HG03103 (cell line): ENCODE data around the gene EZR.

ENCODE experiments used
- ATAC-seq: cut with Tn5 transposase; IDR thresholded peaks from one replicate; pipeline ENCODE4 v1.9.1; 2021; ENCODE audit warnings: low read depth; ENCODE audit not compliant: unreplicated experiment

Gene EZR

DNA sequence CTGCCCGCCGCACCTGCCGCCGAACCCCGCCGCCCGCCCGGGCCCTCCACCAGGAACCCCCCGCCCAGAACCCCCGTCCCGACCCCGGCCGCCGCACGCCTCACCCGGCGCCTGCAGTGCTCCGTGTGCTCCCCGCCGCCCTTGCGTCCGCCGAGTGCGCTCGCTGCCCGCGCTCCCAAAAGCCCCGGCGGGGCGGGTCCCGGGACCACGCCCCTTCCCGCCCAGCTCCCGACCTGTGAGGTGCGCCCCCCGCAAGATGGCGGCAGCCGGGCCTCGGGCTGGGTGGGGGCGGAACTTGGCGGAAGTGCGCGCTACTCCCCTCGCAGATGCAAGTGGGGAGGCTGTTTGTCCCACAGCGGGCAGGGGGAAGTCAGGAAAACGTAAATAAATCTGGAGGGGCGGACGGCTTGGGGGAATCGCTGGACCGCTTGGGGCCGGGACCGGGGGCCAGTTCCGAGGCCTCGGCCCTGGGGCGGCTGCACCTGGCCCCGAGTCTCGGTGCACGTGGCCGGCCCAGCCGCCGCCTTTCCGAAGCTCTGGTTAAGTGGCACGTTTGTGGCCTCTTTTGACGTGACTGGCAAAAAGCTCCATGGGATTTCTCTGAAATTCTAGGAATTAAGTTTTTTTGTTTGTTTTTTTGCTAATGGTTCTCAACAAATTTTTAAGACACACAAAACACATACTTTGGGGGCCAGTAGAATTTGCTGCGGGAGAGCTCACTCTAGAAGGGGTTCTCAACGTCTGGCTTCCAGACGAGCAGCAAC, at the start of gene EZR:
TSS of gene EZR (minus strand) at position 156 of the 764 bp plus-strand sequence. CDS start 1,275 bp downstream, outside the sequence.
- ATAC-seq, result peak; percentile 43

GRCh38 chr6:158868122-158868480, 48.9 kb upstream of the EZR start:
- ATAC-seq, result no peak

GRCh38 chr6:158867381-158868121, 48.4 kb upstream of the EZR start:
- ATAC-seq, result no peak

DNA sequence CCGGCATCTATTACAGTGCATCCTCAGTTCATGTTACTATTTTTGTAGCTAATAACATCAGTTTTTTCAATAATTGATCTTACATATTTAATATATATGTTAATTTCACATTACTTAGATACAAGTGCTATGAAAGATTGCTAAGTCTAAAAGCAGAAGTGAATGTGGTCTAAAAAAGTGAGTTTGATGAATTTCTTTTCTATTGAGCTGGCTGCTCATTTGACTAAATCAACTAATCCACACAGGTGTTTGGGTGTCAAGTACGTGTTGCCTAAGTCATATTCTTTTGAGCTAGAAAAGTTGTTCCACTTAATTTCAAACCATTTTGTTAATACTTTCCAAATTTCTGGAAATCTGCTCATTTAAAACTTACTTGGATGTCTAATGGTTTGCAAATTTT, 46.6 kb upstream of the EZR start:
- ATAC-seq, result no peak

GRCh38 chr6:158863646-158864045, 44.5 kb upstream of the EZR start:
- ATAC-seq, result no peak

- no peak for ATAC-seq
Observed at GRCh38 chr6:158861686-158862381, 42.7 kb upstream of the EZR start.

GRCh38 chr6:158860279-158860865, 41.2 kb upstream of the EZR start:
- no peak for ATAC-seq

DNA sequence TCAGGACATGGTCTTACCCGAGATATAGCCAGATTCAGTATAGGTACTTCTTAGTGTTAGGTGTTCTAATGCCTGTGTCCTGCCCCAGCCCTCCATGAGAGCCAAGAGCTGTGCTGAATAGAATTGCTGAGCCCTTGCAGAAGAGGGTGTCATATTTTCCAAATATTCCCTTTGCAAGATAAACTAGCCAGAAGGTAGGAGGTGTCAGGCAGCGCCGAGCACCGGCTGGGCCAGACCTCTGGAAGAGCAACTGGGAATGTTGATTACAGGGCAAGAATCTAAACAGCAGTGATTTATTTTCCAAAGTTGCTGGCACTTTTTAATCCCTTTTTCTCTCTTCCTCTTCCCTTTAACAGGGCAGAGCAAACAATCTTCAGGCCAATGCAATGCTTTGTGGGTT, 37.1 kb upstream of the EZR start:
- no peak for ATAC-seq

DNA sequence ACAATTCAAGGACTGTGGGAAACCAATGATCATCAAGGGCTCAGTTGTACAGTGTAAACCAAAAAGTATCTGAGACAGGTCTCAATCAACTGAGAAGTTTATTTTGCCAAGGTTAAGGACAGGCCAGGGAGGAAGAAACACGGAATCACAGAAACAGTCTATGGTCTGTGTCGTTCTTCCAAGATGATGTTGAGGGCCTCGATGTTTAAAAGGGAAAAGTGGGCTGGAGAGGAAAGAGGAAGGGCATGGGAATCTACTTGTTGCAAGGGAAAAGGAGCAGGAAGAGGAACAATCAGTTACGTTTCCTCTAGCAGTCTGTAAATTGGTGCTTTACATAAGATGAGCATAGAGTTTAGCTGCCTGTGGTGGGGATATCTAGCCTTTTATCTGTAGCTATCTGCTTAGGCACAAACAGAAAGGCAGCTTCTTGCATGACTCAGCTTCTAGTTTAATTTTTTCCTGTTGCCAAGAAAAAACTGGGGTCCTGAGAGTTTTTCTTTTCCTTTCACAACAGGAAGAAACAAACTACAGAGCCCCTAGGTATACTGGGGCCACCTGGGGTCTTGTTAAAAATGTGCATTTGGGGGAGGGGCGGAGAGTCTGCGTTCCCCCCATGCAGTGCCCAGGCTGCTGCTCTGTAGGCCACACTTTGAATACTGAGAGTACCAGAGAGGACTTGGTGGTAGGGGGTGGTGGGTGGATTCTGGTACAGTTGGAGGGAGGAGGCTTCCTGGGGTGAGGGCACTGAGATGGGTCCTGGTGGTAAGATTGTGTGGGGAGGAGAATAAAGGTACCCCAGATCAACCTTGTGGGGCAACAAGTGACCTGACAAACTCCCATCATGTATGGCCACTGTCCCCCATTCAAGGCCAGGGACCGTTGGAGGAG, 35.3 kb upstream of the EZR start:
- no peak for ATAC-seq

- ATAC-seq, result no peak
Observed at GRCh38 chr6:158853880-158854213, 34.7 kb upstream of the EZR start.

- ATAC-seq, result peak; percentile 87
Observed at GRCh38 chr6:158853072-158853879, 34.1 kb upstream of the EZR start.

DNA sequence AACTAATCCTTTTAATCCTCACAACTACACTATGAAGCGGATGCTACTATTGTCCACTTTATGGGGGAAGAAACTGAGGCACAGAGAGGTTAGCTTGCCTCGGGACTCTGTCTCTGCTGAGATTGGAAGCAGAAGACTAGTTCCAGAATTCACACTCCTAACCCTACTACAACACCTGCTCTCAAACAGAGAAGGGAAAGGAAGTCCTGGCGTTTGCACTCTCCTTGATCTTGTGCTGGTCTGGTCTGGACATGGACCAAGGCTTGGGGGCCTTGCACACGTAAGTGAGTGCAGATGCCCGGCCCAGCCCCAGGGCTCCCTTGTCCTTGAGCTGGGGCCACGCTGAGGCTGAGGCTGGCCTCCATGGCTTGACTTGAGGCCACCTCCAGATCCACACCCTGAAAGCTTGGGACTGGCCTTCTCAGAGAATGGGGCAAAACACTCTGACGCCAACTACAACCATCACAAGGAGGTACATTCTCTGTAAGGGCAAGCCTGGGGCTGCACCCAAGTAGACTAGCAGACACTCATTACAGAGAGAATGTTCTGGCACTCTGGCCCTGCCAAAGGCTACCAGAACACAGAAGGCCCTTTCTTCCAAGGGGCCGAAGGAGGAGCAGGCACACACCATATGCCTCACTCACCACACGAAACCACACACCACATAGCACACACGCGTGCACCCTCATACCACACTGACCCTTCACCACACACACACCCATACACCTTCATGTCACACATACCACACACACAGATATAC, 33.3 kb upstream of the EZR start:
- no peak for ATAC-seq

DNA sequence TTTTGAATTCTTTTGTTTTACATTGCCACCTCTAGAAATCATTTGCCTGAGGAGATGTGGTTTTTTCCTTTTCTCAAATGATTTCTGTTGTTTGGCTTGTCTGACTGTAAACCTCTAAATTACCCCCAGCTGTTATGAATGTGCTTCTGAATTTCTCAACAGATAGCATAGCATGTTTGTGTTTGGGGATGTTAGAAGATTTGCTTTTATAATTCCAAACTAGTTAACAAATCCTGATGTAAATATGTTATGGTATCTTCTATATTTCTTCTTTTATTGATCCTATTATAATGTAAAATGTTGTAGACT, 31.6 kb upstream of the EZR start:
- no peak for ATAC-seq

DNA sequence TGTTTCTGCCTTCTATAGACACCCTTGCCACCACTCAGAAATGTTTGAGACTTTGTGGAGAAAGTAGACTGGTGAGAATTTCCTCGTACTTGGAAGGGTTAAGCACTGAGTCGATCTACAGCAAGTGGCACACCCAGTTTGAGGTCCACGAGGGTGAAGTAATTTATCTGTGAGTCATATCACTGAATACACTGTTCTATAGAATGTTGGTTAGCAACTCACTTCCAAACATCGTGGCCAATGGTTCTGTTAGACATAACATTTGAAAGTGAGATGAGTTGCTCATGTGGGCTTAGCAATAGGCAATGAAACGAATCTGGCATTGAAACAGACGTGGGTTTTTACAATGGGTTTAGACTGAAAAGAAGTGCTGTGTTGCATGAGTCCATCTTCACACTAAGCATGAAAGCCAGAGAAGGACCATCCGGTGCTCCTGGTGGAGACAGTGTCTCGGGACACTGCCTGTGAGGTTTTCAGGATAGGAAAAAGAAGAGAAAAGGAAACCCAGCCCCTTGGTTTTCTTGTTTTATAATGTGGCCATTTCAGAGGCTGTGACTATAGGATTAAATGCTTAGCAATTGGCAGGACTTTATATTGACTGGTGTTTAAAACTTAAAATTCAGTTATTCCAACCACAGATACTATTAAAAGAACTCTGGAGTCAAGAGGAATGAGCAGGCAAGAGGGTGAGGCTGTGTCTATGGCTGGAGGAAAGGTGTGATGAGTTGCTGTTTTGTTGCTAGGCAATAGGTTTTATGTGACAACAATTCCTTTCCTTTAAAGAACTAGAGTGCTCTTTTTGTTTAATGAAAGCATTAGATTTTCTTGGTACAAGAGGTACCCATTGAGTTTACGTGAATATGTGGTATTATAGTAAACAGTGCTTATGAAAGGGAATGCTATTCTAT, 31.0 kb upstream of the EZR start:
- ATAC-seq, result no peak

GRCh38 chr6:158848490-158848895, 29.3 kb upstream of the EZR start:
- no peak for ATAC-seq

DNA sequence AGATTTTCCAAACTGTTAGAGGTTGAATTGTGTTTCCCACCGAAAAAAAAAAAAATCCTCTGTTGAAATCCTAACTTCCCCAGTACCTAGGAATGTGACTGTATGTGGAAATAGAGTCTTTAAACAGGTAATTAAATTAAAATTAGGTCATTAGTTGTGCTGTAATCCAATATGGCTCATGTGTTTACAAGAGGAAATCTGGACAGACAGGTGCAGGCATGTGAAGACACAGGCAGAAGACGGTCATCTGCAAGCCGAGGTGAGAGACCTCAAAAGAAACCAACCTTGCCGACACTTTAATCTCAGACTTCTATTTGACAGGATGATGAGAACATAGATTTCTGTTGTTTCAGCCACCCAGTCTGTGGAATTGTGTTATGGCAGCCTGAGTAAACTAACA, 28.6 kb upstream of the EZR start:
- no peak for ATAC-seq

DNA sequence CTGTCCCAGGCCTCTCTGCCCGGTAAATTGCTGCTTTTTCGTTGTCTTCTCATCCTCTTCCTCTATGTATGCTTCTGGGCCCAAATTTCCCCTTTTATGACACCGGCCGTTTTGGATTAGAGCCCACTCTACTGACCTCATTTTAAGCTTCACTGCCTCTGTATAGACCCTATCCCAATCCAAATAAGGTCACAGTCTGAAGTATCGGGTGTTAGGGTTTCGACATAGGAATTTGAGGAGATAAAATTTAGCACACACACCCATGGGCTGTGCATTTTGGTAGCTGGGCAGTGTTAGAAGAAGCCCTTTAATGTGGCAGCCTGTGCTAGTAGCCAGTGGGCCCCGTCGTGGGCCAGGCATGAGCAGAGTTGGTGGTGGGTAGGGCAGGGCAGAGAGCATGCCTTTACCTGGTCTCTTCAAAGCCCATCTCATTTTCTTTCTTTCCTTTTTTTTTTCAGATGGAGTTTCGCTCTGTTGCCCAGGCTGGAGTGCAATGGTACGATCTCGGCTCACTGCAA, 27.9 kb upstream of the EZR start:
- ATAC-seq, result no peak
